Measurements from ENCODE around the gene IMPA2.

IMPA2 gene

GRCh38 chr18:11991021-11991795 is 9.9 kb downstream of the IMPA2 start:
- DNase-seq, result no peak

GRCh38 chr18:11992096-11992790 is 10.9 kb downstream of the IMPA2 start:
- DNase-seq, result no peak

GRCh38 chr18:11993264-11993916 is 12.1 kb downstream of the IMPA2 start:
- no peak for DNase-seq

- no peak for DNase-seq
These were observed 13.0 kb downstream of the IMPA2 start for GRCh38 chr18:11994336-11994702.

DNA sequence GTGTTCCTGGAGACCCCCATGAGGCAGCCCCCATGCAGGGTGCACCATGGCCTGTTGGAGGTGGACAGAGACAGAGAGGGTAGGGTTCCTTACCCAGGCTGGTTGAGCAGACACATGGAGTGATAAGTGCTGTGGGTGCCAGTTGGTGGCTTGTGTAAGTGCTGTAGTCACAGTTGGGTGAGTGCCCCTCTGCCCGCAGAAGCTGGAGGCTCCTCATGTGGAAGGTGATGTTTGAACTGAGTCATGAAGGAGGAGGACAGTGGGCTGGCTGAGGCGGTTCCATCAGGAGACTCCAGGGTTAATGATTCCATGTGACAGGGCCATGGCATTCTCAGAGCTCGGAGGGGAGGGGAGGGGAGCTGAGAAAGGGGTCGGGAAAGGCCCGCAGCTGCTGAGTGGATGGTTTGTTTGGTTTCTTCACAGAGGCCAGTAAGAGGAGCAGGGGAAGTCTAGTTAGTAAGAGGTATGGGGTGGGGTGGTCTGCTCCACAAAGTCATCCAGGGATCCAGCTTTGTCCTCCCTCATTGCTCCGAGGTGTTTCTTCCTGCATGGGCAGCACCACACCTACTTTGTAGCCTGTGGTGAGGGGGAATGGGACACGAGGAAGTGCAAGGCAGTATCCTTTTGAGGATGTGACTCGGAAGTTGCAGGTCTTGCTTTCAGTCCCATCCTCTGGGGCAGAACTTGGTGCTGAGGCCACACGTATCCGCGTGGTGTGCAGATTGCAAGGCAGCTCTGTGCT is 13.6 kb downstream of the IMPA2 start:
- no peak for DNase-seq

GRCh38 chr18:11995445-11996189 is 14.3 kb downstream of the IMPA2 start:
- peak; percentile 58 for DNase-seq

- DNase-seq, result no peak
These were observed 15.0 kb downstream of the IMPA2 start for GRCh38 chr18:11996190-11996754.

- no peak for DNase-seq
These were observed 15.6 kb downstream of the IMPA2 start for GRCh38 chr18:11996907-11997306.

DNA sequence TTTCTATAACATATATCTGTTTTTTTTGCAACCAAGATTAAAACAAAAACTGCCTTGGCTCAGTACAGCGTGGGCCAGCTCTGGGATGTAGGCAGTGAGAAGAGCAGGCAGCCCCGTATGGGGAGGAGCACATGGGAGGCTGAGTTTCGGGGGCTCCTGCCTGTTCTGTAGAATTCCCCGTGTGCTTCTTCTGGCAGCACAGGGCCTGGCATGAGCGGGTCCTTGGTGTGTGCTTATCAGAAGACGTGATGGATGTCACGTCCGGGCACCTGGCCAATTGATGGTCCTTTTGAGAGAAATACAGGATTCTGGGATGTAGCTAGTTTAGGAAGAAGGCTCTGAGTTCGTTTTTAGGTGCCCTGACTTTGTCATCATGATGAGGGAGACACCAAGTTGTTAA is 16.2 kb downstream of the IMPA2 start:
- no peak for DNase-seq

DNA sequence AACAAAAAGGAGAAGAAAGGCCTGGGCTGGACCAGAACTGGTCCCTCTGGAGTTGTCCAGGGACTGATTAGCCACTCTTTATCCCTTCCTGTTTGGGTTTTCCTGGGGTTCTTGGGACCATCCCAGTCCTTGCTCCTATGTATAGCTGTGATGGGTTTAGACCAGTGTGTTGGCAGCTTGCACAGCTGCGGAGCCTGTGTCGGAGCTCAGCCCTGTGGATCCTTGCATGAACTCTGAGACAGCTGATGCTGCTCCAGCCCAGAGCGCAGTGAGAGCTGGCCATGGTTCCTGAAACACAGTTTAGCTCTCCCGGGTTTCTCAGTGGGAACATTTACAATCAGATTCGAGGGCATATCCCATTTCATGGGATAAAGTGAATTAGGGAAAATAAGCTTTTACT is 16.9 kb downstream of the IMPA2 start:
- DNase-seq, result no peak

GRCh38 chr18:11999429-11999828 is 18.1 kb downstream of the IMPA2 start:
- no peak for DNase-seq

- no peak for DNase-seq
These were observed 18.9 kb downstream of the IMPA2 start for GRCh38 chr18:12000072-12000659.

DNA sequence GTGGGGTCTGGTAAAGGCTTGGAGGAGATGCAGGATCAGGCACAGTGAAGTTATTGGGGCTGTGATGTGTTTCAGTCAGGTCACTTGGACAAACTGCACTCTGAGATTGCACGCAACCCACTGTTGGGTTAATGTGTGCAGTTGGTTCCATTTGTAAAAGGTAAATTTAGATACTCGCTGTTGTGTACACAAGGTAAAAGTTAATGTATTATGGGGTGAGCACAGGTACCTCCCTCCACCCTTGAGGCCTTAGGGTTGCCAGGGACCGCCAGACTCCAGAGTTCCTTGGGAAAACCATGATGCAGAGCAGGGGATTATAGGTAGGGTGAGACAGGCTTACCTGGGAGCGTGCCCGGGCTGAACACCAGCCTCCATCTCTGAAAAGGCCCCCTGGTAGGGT is 20.1 kb downstream of the IMPA2 start:
- no peak for DNase-seq

DNA sequence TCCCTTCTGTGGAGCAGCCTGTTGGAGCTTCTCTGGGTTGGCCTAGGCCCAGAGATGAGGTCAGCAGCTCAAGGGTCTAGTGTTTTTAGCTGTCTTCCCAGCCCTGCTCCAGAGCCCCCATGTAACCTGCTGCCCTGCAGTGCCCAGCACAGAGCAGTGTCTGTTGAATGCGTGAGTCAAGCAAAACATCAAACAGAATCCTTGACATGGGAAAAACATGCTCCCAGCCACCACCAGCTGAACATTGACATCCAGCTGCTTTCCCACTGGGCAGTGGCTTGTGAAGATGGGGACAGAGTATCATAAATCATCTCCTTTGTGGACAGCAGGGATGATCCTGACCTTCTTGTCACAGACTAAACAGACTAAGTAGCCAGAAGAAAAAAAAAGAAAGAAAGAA is 22.6 kb downstream of the IMPA2 start:
- DNase-seq, result no peak

DNA sequence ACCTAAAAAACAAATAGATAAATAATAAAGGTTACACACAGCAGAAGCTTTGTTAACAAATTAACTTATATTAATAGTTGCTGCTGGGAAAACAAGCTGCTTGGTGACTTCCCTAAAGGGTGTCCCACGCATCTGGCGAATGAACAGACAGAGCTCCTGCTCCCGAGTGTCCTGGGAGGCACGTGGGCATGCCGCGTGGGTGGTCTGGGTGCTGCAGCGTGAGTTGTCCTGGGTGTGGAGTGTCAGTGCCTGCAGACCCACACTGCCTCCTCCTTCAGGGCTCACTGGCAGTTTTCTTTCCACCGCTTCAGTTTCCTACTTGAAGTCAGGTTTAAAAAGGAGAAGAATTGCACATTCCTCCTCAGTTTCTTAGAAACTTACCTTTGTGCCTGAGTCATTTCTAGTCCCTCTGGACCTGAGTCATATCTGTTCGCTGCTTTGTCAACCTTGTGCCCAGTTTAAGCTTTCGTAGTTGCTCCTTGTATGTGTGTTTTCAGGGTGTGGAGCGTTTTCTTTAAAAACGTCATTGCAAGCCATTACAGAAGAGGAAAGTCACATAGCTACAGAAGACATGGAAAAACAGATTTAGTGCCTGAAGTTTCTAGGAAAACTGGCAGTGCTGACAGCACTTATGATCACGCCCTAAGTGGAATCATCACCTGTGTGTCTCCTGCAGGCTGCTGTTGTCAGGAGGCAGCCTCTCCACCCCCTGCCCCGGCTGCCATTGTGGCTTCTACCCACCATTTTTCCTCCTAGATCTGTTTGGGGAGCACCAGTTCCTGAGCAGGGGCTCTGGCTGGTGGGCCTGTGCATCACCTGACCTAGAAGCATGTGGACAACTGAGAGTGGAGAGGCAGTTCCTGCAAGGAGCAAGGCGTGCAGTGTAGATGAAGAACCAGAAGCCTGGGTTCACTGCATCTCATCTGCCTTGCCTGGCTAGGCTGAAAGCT is 24.5 kb downstream of the IMPA2 start:
- no peak for DNase-seq

DNA sequence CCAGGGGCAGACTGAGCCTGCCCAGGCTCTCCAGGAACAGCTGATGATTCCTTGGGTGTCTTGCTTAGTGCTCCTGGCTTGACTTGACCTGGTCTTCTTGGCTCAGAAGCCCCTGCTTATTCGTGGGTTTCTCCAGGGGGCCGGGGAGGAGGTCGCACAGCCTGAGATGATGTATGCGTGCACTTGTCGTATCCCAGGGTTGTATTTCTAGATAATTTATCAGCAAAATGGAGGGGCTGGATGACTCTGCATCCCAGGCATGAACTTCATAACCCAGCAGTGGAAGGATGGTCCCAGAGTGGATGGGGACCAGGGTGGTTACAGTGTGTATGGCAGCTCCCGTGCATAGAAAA is 25.2 kb downstream of the IMPA2 start:
- DNase-seq, result no peak

GRCh38 chr18:12007063-12007462 is 25.8 kb downstream of the IMPA2 start:
- DNase-seq, result no peak

- no peak for DNase-seq
These were observed 27.0 kb downstream of the IMPA2 start for GRCh38 chr18:12008181-12008767.

- DNase-seq, result no peak
These were observed 27.7 kb downstream of the IMPA2 start for GRCh38 chr18:12008842-12009580.
